Astrocyte (in vitro differentiated cells and primary cell): ENCODE measurements around the gene DCUN1D1. TPM values are rescaled to one million over a fixed set of nuclear protein-coding genes. Genes with fewer than 3 reads are reported as not detected.

Experiments
- DNase-seq: peaks from one replicate; pipeline ENCODE4 v3.0.0-alpha.2; 2010; ENCODE audit warnings: low read depth
- FAIRE-seq: peaks from 2 replicates; lab custom pipeline; 2011; peaks lifted over from hg19 to GRCh38; lab: Jason Lieb, UNC
- H2AFZ ChIP-seq: 2 replicates; pipeline ENCODE4 v1.6.0; 2012; ENCODE audit warnings: low read depth, low read length, inconsistent platforms
- H3K27ac ChIP-seq: 2 replicates; pipeline ENCODE4 v1.5.1; 2011; ENCODE audit warnings: low read depth, low read length, inconsistent platforms
- H3K27me3 ChIP-seq: 2 replicates; pipeline ENCODE4 v1.6.0; 2011; ENCODE audit warnings: low read length, inconsistent platforms; ENCODE audit not compliant: insufficient read depth
- H3K36me3 ChIP-seq: 2 replicates; pipeline ENCODE4 v1.5.1; 2011; ENCODE audit warnings: low read length, inconsistent platforms; ENCODE audit not compliant: insufficient read depth
- H3K4me1 ChIP-seq: 2 replicates; pipeline ENCODE4 v1.5.1; 2011; ENCODE audit warnings: low read length, inconsistent platforms; ENCODE audit not compliant: insufficient read depth
- H3K4me2 ChIP-seq: 2 replicates; pipeline ENCODE4 v1.6.0; 2012; ENCODE audit warnings: low read length, inconsistent platforms
- H3K4me3 ChIP-seq: 2 replicates; pipeline ENCODE4 v1.5.1; 2011; ENCODE audit warnings: low read depth, mild to moderate bottlenecking, low read length, inconsistent platforms; ENCODE audit not compliant: insufficient read depth
- H3K79me2 ChIP-seq: 2 replicates; pipeline ENCODE4 v1.6.0; 2012; ENCODE audit warnings: mild to moderate bottlenecking, low read length, inconsistent platforms; ENCODE audit not compliant: insufficient read depth
- H3K9ac ChIP-seq: 2 replicates; pipeline ENCODE4 v1.6.0; 2012; ENCODE audit warnings: mild to moderate bottlenecking, low read length, inconsistent platforms
- H3K9me3 ChIP-seq: 2 replicates; pipeline ENCODE4 v1.5.1; 2012; ENCODE audit warnings: low read depth, mild to moderate bottlenecking, low read length, inconsistent platforms; ENCODE audit not compliant: insufficient read depth
- H4K20me1 ChIP-seq: 2 replicates; pipeline ENCODE4 v1.6.0; 2012; ENCODE audit warnings: low read length, inconsistent platforms; ENCODE audit not compliant: insufficient read depth
- H3K27ac Mint-ChIP-seq: one replicate; pipeline ENCODE4 v1.8.0; 2021; ENCODE audit warnings: mild to moderate bottlenecking, mixed read lengths; ENCODE audit not compliant: unreplicated experiment
- H3K27me3 Mint-ChIP-seq: one replicate; pipeline ENCODE4 v1.8.0; 2021; ENCODE audit warnings: low read depth, mixed read lengths; ENCODE audit not compliant: unreplicated experiment
- H3K36me3 Mint-ChIP-seq: one replicate; pipeline ENCODE4 v1.8.0; 2021; ENCODE audit warnings: low read depth, mixed read lengths; ENCODE audit not compliant: unreplicated experiment
- H3K4me1 Mint-ChIP-seq: one replicate; pipeline ENCODE4 v1.8.0; 2021; ENCODE audit warnings: low read depth, mixed read lengths; ENCODE audit not compliant: unreplicated experiment
- H3K4me3 Mint-ChIP-seq: one replicate; pipeline ENCODE4 v1.8.0; 2021; ENCODE audit warnings: mild to moderate bottlenecking, moderate library complexity, mixed read lengths; ENCODE audit not compliant: unreplicated experiment
- H3K9me3 Mint-ChIP-seq: one replicate; pipeline ENCODE4 v1.8.0; 2021; ENCODE audit warnings: mild to moderate bottlenecking, mixed read lengths; ENCODE audit not compliant: unreplicated experiment
- CTCF ChIP-seq: IDR thresholded peaks from 2 replicates; pipeline ENCODE4 v1.5.1; 2011; ENCODE audit warnings: low read depth, mild to moderate bottlenecking, inconsistent platforms, low read length, moderate library complexity; ENCODE audit not compliant: insufficient read depth
- EZH2 ChIP-seq: IDR thresholded peaks from 2 replicates; pipeline ENCODE4 v1.6.1; 2012; ENCODE audit warnings: mild to moderate bottlenecking, low read length, inconsistent platforms; ENCODE audit not compliant: insufficient read depth
- total RNA-seq: library from RNA; stranded (reverse); gene quantifications from 2 replicates; pipeline ENCODE4 v1.2.1, GENCODE V29; 2021

DCUN1D1 gene
- total RNA-seq, 1 donor from 2014 or later: 50.2 TPM

- Mint-ChIP-seq H3K4me1 (peaks cover 10% of the 10 kb centered on the region), H3K27ac (peak overlapping the region; percentile 30), H3K27me3 (no peaks in the 10 kb centered on the region), H3K9me3 (no peaks in the 10 kb centered on the region), H3K36me3 (peaks cover 1% of the 10 kb centered on the region), H3K4me3 (no peak overlapping the region)
- Histone ChIP-seq H3K79me2 (no peaks in the 10 kb centered on the region), H3K27ac (no peak overlapping the region), H3K36me3 (no peaks in the 10 kb centered on the region), H3K4me1 (no peaks in the 10 kb centered on the region), H3K4me3 (no peak overlapping the region), H3K9ac (no peak overlapping the region), H2AFZ (no peak overlapping the region), H3K9me3 (no peaks in the 10 kb centered on the region), H3K4me2 (no peak overlapping the region), H4K20me1 (no peaks in the 10 kb centered on the region), H3K27me3 (no peaks in the 10 kb centered on the region)
- TF ChIP-seq EZH2 (no peak), CTCF (no peak)
- FAIRE-seq (no peak), DNase-seq (peak; percentile 6)
Measured at GRCh38 chr3:182911782-182912111, 68.6 kb downstream of the DCUN1D1 start.

- no peak overlapping the region for H2AFZ ChIP-seq
- Mint-ChIP-seq H3K4me1 (peaks cover 10% of the 10 kb centered on the region), H3K4me3 (no peak overlapping the region), H3K27ac (no peak overlapping the region), H3K9me3 (no peaks in the 10 kb centered on the region), H3K27me3 (no peaks in the 10 kb centered on the region), H3K36me3 (peaks cover 1% of the 10 kb centered on the region)
- TF ChIP-seq EZH2 (no peak), CTCF (no peak)
- no peak overlapping the region for H3K27ac ChIP-seq
- H3K4me1 ChIP-seq: no peaks in the 10 kb centered on the region
- no peaks in the 10 kb centered on the region for H3K36me3 ChIP-seq
- no peak for FAIRE-seq
- DNase-seq: no peak
- H3K79me2 ChIP-seq: no peaks in the 10 kb centered on the region
- H4K20me1 ChIP-seq: no peaks in the 10 kb centered on the region
- H3K4me2 ChIP-seq: no peak overlapping the region
- no peak overlapping the region for H3K4me3 ChIP-seq
- H3K9me3 ChIP-seq: no peaks in the 10 kb centered on the region
- H3K27me3 ChIP-seq: no peaks in the 10 kb centered on the region
- no peak overlapping the region for H3K9ac ChIP-seq
Measured at GRCh38 chr3:182910936-182911781, 69.2 kb downstream of the DCUN1D1 start.

DNA sequence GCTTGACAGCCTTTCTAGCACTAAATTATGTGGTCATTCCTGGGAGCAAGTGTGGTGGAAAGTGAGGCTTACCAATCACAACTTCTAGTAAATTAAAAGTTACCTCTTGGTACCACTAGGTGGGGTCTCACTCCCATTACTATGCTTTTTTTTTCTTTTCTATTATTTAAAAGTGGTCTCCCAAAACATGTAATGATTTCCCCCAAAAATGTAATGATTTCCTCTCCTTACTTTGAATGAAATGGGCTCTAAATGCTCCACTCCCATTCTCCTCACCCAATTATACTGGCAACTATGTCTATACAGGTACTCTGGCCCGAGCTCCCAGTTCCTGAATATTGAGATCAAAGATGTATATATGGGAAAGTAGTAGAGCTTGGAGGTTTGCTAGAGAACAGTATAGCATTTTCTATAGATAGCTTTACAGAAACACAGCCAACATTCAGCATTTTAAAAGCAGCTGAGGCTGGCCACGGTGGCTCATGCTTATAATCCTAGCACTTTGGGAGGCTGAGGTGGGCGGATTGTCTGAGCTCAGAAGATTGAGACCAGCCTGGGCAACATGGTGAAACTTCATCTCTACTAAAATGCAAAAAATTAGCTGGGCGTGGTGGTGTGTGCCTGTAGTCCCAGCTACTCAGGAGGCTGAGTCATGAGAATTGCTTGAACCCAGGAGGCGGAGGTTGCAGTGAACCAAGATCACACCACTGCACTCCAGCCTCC is 70.9 kb downstream of the DCUN1D1 start:
- Histone ChIP-seq H3K4me2 (no peak overlapping the region), H3K79me2 (no peaks in the 10 kb centered on the region), H3K4me1 (no peaks in the 10 kb centered on the region), H3K27me3 (no peaks in the 10 kb centered on the region), H2AFZ (no peak overlapping the region), H3K27ac (no peak overlapping the region), H3K36me3 (no peaks in the 10 kb centered on the region), H3K4me3 (no peak overlapping the region), H3K9ac (no peak overlapping the region), H4K20me1 (no peaks in the 10 kb centered on the region), H3K9me3 (no peaks in the 10 kb centered on the region)
- H3K9me3 Mint-ChIP-seq: no peaks in the 10 kb centered on the region
- no peak overlapping the region for H3K4me3 Mint-ChIP-seq
- no peak for TF ChIP-seq EZH2
- peak; percentile 52 for TF ChIP-seq CTCF
- no peaks in the 10 kb centered on the region for H3K27me3 Mint-ChIP-seq
- DNase-seq: peak; percentile 16
- FAIRE-seq: no peak
- peak overlapping the region; percentile 67 for H3K27ac Mint-ChIP-seq
- H3K4me1 Mint-ChIP-seq: peaks cover 10% of the 10 kb centered on the region
- H3K36me3 Mint-ChIP-seq: peaks cover 1% of the 10 kb centered on the region
